H1 (cell line): Measurements from ENCODE around the gene CRKL. TPM values are rescaled to one million over a fixed set of nuclear protein-coding genes. Genes with fewer than 3 reads are reported as not detected.
"Not testable (repeated sequence)": the region's sequence is repeated elsewhere in the genome, so short reads cannot be mapped to it uniquely, and the experiment has no call there.

Source experiments
- CTCF ChIA-PET: fragments of 300-600 bp; sonication (Branson Sonifier 250); formaldehyde crosslinking; loops from one replicate; lab custom pipeline; 2021; ENCODE audit not compliant: partially characterized antibody; lab: Charles Lee
- POLR2A ChIA-PET: fragments of 300-600 bp; sonication (Branson Sonifier 250); formaldehyde crosslinking; loops from one replicate; lab custom pipeline; 2021; ENCODE audit warnings: inconsistent platforms; ENCODE audit not compliant: partially characterized antibody; lab: Charles Lee
- DNase-seq, 2 experiments: peaks; one replicate each; pipeline versions ENCODE4 v3.0.0 to v3.0.0-alpha.2; 2010 to 2022; ENCODE audit warnings: low spot score in 2 of 2, low read depth in 1 of 2, mixed read lengths in 1 of 2
- FAIRE-seq: peaks from 2 replicates; lab custom pipeline; 2011; peaks lifted over from hg19 to GRCh38; lab: Jason Lieb, UNC
- H2AFZ ChIP-seq: 2 replicates; pipeline ENCODE4 v1.8.1; 2012; ENCODE audit warnings: low read length, inconsistent platforms
- H2AK5ac ChIP-seq: 2 replicates; pipeline ENCODE4 v1.6.1; 2013; ENCODE audit warnings: low read depth, low read length
- H2BK120ac ChIP-seq: replicated peaks from 2 replicates; pipeline ENCODE3; 2013; ENCODE audit warnings: low read depth, low read length, inconsistent platforms
- H2BK12ac ChIP-seq: 2 replicates; pipeline ENCODE4 v1.6.1; 2013; ENCODE audit warnings: low read depth, low read length
- H2BK15ac ChIP-seq: 2 replicates; pipeline ENCODE4 v1.6.1; 2013; ENCODE audit warnings: low read length
- H2BK20ac ChIP-seq: 2 replicates; pipeline ENCODE4 v1.6.1; 2013; ENCODE audit warnings: low read length
- H2BK5ac ChIP-seq: 2 replicates; pipeline ENCODE4 v1.6.1; 2013; ENCODE audit warnings: low read depth, low read length
- H3K14ac ChIP-seq: 2 replicates; pipeline ENCODE4 v1.6.1; 2013; ENCODE audit warnings: inconsistent platforms; ENCODE audit not compliant: insufficient read length
- H3K18ac ChIP-seq: 2 replicates; pipeline ENCODE4 v1.6.1; 2013; ENCODE audit warnings: low read length; ENCODE audit errors: extremely low read depth
- H3K23ac ChIP-seq: 2 replicates; pipeline ENCODE4 v1.6.1; 2013; ENCODE audit warnings: inconsistent platforms; ENCODE audit not compliant: insufficient read length
- H3K23me2 ChIP-seq: 2 replicates; pipeline ENCODE4 v1.6.1; 2013; ENCODE audit warnings: low read depth, low read length
- H3K27ac ChIP-seq: 2 replicates; pipeline ENCODE4 v1.6.1; 2011; ENCODE audit warnings: low read depth, low read length, inconsistent platforms
- H3K27me3 ChIP-seq, 4 experiments: replicated peaks in 1 of 4; 1 replicate in 1 of 4; 2 replicates in 3 of 4; pipeline versions ENCODE4 v1.6.1 to v1.8.1; 2011 to 2013; ENCODE audit warnings: low read length in 3 of 4, mild to moderate bottlenecking in 3 of 4, inconsistent platforms in 2 of 4, mixed read lengths in 2 of 4, moderate library complexity in 1 of 4; ENCODE audit not compliant: control insufficient read depth in 3 of 4, insufficient read depth in 3 of 4; ENCODE audit errors: extremely low read depth in 1 of 4
- H3K36me3 ChIP-seq, 4 experiments: 2 replicates each; pipeline versions ENCODE4 v1.6.1 to v1.8.1; 2011 to 2013; ENCODE audit warnings: mild to moderate bottlenecking in 4 of 4, low read length in 3 of 4, moderate library complexity in 2 of 4, control low read depth in 1 of 4, inconsistent platforms in 1 of 4; ENCODE audit not compliant: insufficient read depth in 4 of 4, control insufficient read depth in 2 of 4
- H3K4ac ChIP-seq: replicated peaks from 2 replicates; pipeline ENCODE3; 2013; ENCODE audit warnings: low read length, low read depth, mixed read lengths, inconsistent platforms; ENCODE audit not compliant: insufficient read length
- H3K4me1 ChIP-seq, 4 experiments: replicated peaks in 1 of 4; 1 replicate in 1 of 4; 2 replicates in 3 of 4; pipeline versions ENCODE4 v1.6.1 to v1.8.1; 2011 to 2013; ENCODE audit warnings: low read length in 3 of 4, inconsistent platforms in 2 of 4, mixed read lengths in 1 of 4; ENCODE audit not compliant: insufficient read depth in 4 of 4, control insufficient read depth in 3 of 4
- H3K4me2 ChIP-seq, 2 experiments: 2 replicates each; pipeline versions ENCODE4 v1.6.1 to v1.8.1; 2011 to 2013; ENCODE audit warnings: low read depth in 2 of 2, low read length in 2 of 2, control low read depth in 1 of 2, inconsistent platforms in 1 of 2, mild to moderate bottlenecking in 1 of 2; ENCODE audit not compliant: insufficient read depth in 1 of 2
- H3K4me3 ChIP-seq, 4 experiments: fragments of 200-600, 300-600 bp in 1 of 4; sonication (generic), shearing (Covaris generic), sonication (Bioruptor Twin) in 1 of 4; 2 replicates each; pipeline versions ENCODE4 v1.5.1 to v1.8.1; 2011 to 2016; ENCODE audit warnings: low read length in 4 of 4, low read depth in 3 of 4, control low read depth in 2 of 4, inconsistent platforms in 2 of 4, mild to moderate bottlenecking in 2 of 4, mixed read lengths in 1 of 4, moderate library complexity in 1 of 4; ENCODE audit not compliant: insufficient read depth in 2 of 4; ENCODE audit errors: extremely low read depth in 1 of 4
- H3K56ac ChIP-seq: replicated peaks from 2 replicates; pipeline ENCODE3; 2013; ENCODE audit warnings: low read depth, mild to moderate bottlenecking, mixed read lengths, low read length, inconsistent platforms; ENCODE audit not compliant: insufficient read length
- H3K79me1 ChIP-seq: 2 replicates; pipeline ENCODE4 v1.6.1; 2013; ENCODE audit warnings: low read depth, low read length, control low read depth
- H3K79me2 ChIP-seq, 2 experiments: 2 replicates each; pipeline versions ENCODE4 v1.6.1 to v1.8.1; 2012 to 2013; ENCODE audit warnings: low read length in 2 of 2, mild to moderate bottlenecking in 2 of 2, inconsistent platforms in 1 of 2; ENCODE audit not compliant: insufficient read depth in 2 of 2, control insufficient read depth in 1 of 2
- H3K9ac ChIP-seq, 4 experiments: replicated peaks in 1 of 4; 1 replicate in 1 of 4; 2 replicates in 3 of 4; pipeline versions ENCODE4 v1.6.1 to v1.8.1; 2011 to 2013; ENCODE audit warnings: low read depth in 3 of 4, low read length in 3 of 4, control low read depth in 2 of 4, mild to moderate bottlenecking in 2 of 4, moderate library complexity in 2 of 4, inconsistent platforms in 1 of 4; ENCODE audit errors: extremely low read depth in 1 of 4
- H3K9me3 ChIP-seq, 2 experiments: 2 replicates each; pipeline versions ENCODE4 v1.6.1 to v1.8.1; 2012 to 2013; ENCODE audit warnings: mild to moderate bottlenecking in 2 of 2, moderate library complexity in 2 of 2, control low read depth in 1 of 2, inconsistent platforms in 1 of 2, low read depth in 1 of 2, low read length in 1 of 2, mixed read lengths in 1 of 2; ENCODE audit not compliant: insufficient read depth in 2 of 2
- H4K20me1 ChIP-seq, 2 experiments: replicated peaks in 1 of 2; 2 replicates each; pipeline versions ENCODE3 to v1.8.1; 2011 to 2013; ENCODE audit warnings: inconsistent platforms in 2 of 2, low read length in 2 of 2, mild to moderate bottlenecking in 1 of 2; ENCODE audit not compliant: insufficient read depth in 2 of 2, control insufficient read depth in 1 of 2
- H4K5ac ChIP-seq: 2 replicates; pipeline ENCODE4 v1.6.1; 2013; ENCODE audit warnings: low read length, low read depth, mixed read lengths, inconsistent platforms; ENCODE audit not compliant: insufficient read length
- H4K8ac ChIP-seq: 2 replicates; pipeline ENCODE4 v1.8.0; 2013; ENCODE audit warnings: mild to moderate bottlenecking, moderate library complexity, low read length, inconsistent platforms; ENCODE audit not compliant: insufficient read depth; ENCODE audit errors: extremely low read depth
- H4K91ac ChIP-seq: replicated peaks from 2 replicates; pipeline ENCODE3; 2013; ENCODE audit warnings: low read length, mixed read lengths, inconsistent platforms; ENCODE audit not compliant: insufficient read length
- WGBS, 2 experiments: shearing (Covaris generic) in 1 of 2; methylation state at CpG; one replicate each; pipeline versions ENCODE4 v1.1.6 to v1.1.7; 2013 to 2015; ENCODE audit warnings: low lambda C conversion rate in 2 of 2, mixed read lengths in 2 of 2, inconsistent platforms in 1 of 2, low coverage in 1 of 2, missing lambda C conversion rate in 1 of 2; ENCODE audit not compliant: insufficient replicate concordance in 2 of 2, insufficient coverage in 1 of 2, insufficient read length in 1 of 2; ENCODE audit errors: extremely low coverage in 1 of 2, missing lambda C conversion rate in 1 of 2; 5-methylcytosine and 5-hydroxymethylcytosine counted together
- polyA plus RNA-seq, 7 experiments: library from polyadenylated mRNA; depleted of rRNA in 3 of 7; stranded (reverse) in 5 of 7; unstranded in 2 of 7; fragments of >200 nt in 5 of 7; fragments of 200-250 nt in 2 of 7; gene quantifications; 1 replicate in 5 of 7; 2 replicates in 1 of 7; 4 replicates in 1 of 7; pipeline versions ENCODE4 v1.2.1 to v1.2.3, GENCODE V29; 2011 to 2013; ENCODE audit warnings: missing spikeins in 2 of 7, mixed read lengths in 2 of 7
- total RNA-seq: library from RNA; stranded (reverse); fragmentation: NEBNext Ultra II Directional; extraction: Animal tissue kit (Norgen Biotek cat#: 25700); gene quantifications from 2 replicates; pipeline ENCODE4 v1.2.1, GENCODE V29; 2021

The CRKL gene
- total and polyA plus RNA-seq, 2 of the 8 experiments (the other 6 are each of a cell fraction or from before 2014, with no cell fraction given) = 34.5 to 94.5 TPM

- H3K9me3 ChIP-seq, H2AK5ac ChIP-seq, FAIRE-seq, H2BK120ac ChIP-seq, H3K4me3 ChIP-seq, H3K4me1 ChIP-seq, H3K23me2 ChIP-seq, H4K91ac ChIP-seq, H4K5ac ChIP-seq, H3K14ac ChIP-seq, H3K27ac ChIP-seq, DNase-seq, H3K27me3 ChIP-seq, H3K4ac ChIP-seq, H3K18ac ChIP-seq, H2BK20ac ChIP-seq, H3K56ac ChIP-seq, H3K9ac ChIP-seq, H4K8ac ChIP-seq, H3K36me3 ChIP-seq, H2BK12ac ChIP-seq, H3K23ac ChIP-seq, H2AFZ ChIP-seq, H3K79me1 ChIP-seq, H2BK15ac ChIP-seq, H3K4me2 ChIP-seq, H2BK5ac ChIP-seq: not testable (repeated sequence)
- CTCF ChIA-PET = interaction anchor here (0.7 to 1.5 kb wide), 3 partner anchors 9 to 138 kb away, joined by 3 to 4 read pairs (median 3); no protein-coding TSS in a partner anchor
- peaks cover 35 to 45% of the 10 kb centered on the region in 2 experiments for H4K20me1 ChIP-seq
- WGBS, 2 experiments = 89% methylated on average over 7 of the region's 7 CpGs; no CpG with 5 or more reads in 1 of the 2 experiments
- POLR2A ChIA-PET = interaction anchor here (0.7 to 1.8 kb wide), 2 partner anchors 14 to 60 kb away, joined by 3 read pairs; no protein-coding TSS in a partner anchor
- H3K79me2 ChIP-seq = peaks cover 52 to 97% of the 10 kb centered on the region in 2 experiments
Observed at GRCh38 chr22:20942203-20942902, 25.1 kb downstream of the CRKL start.
